AG09319 (cell line): ENCODE data around the gene S100A6.

Experiments
- DNase-seq: peaks from one replicate; pipeline ENCODE4 v3.0.0-alpha.2; 2010; ENCODE audit warnings: low read depth; ENCODE audit errors: extremely low read depth
- CTCF ChIP-seq: IDR thresholded peaks from 2 replicates; pipeline ENCODE4 v1.5.1; 2011; ENCODE audit warnings: low read depth, mild to moderate bottlenecking, inconsistent platforms, low read length, moderate library complexity

Gene S100A6

DNA sequence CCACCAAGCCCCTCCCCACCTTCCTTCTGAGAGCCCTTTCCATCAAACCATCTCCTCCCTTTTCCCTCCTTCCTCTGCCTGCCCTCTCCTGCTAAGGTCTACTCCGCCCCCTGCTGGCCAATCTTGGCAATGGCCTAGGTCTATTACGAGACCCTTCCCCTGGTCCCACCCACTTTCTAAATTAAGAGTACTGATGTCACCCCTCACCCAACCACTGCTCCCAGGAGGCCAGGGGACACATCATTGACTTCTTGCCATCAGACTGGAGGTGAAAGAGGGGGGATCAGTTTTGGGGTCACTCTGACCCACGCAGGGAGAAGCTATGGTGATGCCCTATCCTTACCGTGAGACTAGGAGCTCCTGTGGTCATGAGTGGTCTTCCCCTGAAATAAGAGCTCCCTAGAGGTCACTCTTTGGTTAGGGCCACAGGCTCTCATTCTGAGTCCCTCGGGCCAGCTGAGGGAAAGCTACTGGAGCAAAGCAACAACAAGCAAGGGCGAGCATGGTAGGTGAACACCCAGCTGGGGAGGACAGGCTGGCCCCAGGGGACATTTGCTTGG lies 40.7 kb downstream of the S100A6 start:
- peak; percentile 14 for DNase-seq
- peak; percentile 96 for TF ChIP-seq CTCF

DNA sequence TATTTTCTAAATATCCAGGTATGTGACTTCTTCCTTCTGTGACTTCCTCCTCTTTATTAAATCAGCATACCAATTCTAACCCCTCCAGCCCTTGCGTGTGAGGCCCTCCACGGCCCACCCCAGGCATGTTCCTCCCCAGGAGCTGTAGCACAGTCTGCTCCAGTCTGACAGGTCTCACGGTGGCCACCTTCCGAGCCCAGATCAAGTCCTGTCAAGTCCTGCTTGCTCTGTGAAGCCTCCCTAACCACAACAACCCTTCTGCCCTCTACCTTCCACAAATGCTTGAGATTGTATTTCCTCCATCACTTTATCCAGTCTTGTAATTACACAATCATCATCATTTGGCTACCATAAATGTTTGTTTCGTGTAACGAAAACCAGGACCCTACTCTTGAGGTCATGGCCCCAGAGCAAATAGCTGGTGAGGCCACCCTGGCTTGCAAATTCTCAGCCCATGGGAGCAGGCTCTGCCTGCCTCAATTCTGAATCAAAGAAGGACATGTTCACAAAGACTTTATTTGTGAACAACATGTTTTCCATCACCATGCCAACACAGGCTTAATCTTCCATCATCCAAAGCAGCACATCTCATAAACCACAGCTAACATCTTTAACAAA lies 42.3 kb downstream of the S100A6 start:
- no peak for TF ChIP-seq CTCF
- no peak for DNase-seq

- peak; percentile 76 for DNase-seq
- no peak; the same call in 1 of the 2 replicates for TF ChIP-seq CTCF
Measured at GRCh38 chr1:153490272-153491051, 45.3 kb downstream of the S100A6 start.

- peak; percentile 71 for DNase-seq
- no peak for TF ChIP-seq CTCF
Measured at GRCh38 chr1:153488731-153489130, 47.1 kb downstream of the S100A6 start.

DNA sequence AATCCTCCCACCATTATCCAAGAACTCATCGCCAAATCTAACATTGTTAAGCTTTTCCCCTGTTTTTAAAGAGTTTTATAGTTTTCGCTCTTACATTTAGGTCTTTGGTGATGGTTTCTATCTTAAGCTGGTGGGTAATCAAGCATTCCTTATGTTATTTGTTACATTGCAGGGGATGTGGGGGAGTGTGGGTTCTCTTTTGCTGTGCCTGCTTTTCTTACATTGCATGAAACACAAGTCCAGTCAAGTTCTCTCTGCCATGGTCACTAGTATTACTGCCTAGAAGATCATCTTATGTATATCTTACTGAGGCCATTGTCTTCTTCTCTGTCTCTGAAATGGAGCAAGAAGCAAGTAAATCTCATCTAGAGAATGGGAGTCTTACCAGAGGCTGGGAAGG lies 48.1 kb downstream of the S100A6 start:
- no peak for TF ChIP-seq CTCF
- DNase-seq = no peak

DNA sequence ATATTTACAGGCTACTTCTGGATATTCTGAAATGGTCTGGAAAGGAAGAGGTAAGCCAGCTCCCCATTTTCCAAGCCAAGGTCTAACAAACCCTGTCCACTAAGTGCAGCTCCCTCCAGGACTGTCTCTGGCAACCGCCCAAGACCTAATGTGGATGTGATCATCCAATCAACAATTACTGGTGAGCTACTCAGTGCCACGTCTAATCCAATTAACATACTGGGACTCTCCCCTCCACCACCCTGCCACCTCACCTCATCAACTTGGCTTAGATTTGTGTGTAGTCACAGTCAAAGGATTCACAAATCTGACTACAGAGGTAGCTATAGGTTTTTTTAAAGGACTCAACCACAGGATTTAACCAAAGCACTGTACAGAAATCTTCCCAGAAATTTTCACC lies 49.9 kb downstream of the S100A6 start:
- no peak for DNase-seq
- TF ChIP-seq CTCF = no peak
